NCI-H1436 (cell line): ENCODE measurements around the gene SMARCC2.
A peak's percentile ranks its signal among the peaks of the same experiment; 100 is the strongest.
"Not testable (repeated sequence)": the region's sequence is repeated elsewhere in the genome, so short reads cannot be mapped to it uniquely, and the experiment has no call there.

ENCODE experiments used
- DNase-seq: peaks from one replicate; lab custom pipeline; 2025; lab: John Stamatoyannopoulos, UW

SMARCC2 gene

GRCh38 chr12:56163533-56164344, 25.5 kb downstream of the SMARCC2 start:
- no peak for DNase-seq

GRCh38 chr12:56162468-56163290, 26.6 kb downstream of the SMARCC2 start:
- no peak for DNase-seq

DNA sequence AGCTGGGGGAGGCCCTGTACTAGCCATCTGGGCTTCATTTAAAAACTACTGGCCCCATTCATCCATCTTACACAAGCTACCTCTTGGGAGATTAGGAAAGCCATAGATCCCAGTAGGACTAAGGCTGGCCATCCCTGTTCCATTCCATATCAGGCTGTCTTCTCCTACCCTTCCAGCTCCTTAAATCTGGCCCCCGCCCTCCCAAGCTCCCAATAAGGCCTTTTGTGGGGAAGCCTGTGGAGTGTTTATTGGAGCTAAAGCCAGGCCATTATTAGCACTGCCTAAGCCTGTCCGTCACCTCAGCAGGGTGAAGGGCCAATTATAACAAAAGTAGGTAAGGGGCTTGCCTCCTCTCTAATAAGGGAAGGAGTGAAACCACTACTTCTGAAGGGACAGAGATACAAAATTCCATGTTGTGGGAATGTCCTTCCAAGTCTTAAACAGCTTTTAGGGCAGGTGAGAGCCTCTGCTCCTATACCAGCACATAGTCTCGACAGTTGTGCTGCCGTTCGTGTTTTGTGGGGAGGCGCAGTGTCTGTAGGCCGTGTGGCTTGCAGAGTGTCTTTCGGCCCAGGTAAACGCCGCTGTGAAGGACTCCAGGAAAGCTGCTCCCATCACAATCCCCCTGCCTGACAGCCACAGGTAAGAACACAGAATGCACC, 27.5 kb downstream of the SMARCC2 start:
- no peak for DNase-seq

GRCh38 chr12:56160894-56161689, 28.2 kb downstream of the SMARCC2 start:
- DNase-seq: no peak

GRCh38 chr12:56160193-56160763, 29.0 kb downstream of the SMARCC2 start:
- no peak for DNase-seq

DNA sequence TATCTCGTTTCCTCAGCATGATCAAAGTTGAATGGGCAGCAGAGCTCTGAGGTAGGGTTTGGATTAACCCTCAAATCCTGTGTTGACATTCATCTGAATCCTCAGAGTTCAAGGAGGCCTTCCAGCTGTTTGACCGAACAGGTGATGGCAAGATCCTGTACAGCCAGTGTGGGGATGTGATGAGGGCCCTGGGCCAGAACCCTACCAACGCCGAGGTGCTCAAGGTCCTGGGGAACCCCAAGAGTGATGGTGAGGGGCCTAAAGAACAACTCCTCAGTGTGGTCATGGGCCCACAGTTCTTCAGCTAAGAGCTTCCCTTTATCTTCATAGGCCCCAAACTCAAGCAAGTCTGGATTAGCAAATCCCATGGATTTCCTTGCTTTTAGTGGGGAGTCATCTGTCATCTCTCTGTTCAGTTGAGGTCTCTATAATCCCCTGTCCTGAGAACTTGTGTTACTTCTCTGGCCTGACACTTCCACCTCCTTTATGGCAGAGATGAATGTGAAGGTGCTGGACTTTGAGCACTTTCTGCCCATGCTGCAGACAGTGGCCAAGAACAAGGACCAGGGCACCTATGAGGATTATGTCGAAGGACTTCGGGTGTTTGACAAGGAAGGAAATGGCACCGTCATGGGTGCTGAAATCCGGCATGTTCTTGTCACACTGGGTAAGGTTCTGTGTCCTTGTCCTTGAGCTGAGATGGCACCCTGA, 29.6 kb downstream of the SMARCC2 start:
- DNase-seq: no peak

DNA sequence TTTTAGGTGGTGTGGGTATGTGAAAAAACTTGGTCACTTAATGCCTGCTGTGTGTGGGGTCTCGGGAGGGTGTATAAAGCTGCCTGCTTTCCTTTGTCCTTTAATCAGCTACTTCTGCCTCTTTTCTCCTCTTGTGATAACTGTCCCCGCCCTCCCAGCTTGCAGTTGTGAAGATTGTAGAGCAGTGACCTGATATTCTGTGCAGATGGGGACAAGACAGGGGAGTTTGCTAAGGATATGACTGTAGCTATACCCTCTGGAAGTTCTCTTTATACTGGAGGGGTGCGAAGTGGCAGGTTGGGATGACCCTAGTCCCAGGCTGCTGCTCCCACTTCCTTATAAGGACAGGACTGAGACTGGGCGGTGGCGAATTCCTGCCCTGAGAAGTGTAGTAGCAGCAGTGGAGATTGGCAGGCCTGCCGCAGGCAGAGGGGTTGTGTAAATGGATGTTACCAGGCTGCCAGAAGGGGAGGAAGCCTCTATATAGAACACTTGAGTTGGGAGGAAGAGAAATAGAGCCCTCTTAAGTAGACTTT, 30.3 kb downstream of the SMARCC2 start:
- DNase-seq: no peak

- DNase-seq: peak; percentile 98
Measured at GRCh38 chr12:56158029-56158925, 31.0 kb downstream of the SMARCC2 start, which contains the start of gene MYL6. Gene MYL6, plus strand, starts transcription at chr12:56158359. Its CDS starts 43 bp downstream, at chr12:56158402.

DNA sequence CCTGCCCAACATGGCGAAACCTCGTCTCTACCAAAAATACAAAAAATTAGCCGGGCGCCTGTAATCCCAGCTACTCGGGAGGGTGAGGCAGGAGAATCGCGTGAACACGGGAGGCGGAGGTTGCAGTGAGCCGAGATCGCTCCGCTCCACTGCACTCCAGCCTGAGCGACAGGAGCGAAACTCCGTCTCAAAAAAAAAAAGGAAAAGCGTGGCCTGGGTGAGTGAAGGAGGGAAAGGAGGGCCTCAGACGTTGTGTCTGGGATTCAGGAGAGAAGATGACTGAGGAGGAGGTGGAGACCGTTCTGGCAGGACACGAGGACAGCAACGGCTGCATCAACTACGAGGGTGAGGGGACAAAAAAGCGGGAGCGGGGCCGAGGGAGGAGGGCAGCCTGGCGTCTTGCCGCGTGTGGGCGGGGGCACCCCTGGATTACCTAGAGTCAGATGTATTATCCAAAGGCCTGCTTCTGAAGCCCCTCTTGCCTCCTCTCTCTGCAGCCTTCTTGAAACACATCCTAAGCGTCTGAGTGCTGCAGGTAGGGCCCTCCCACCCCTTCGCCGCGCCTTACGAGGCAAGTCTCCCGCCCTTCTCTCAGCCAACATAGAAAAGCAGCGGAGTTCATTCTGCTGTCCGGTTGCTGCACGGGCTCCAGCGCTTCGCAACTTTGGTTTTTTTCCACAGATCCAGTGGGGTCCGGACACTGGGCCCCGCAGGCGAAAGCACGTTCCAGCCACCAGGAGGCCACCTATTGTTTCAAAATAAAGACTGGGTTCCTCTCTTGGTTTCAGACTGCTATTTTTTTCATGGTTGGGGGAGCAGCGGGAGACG, 31.9 kb downstream of the SMARCC2 start:
- DNase-seq: peak; percentile 78

DNA sequence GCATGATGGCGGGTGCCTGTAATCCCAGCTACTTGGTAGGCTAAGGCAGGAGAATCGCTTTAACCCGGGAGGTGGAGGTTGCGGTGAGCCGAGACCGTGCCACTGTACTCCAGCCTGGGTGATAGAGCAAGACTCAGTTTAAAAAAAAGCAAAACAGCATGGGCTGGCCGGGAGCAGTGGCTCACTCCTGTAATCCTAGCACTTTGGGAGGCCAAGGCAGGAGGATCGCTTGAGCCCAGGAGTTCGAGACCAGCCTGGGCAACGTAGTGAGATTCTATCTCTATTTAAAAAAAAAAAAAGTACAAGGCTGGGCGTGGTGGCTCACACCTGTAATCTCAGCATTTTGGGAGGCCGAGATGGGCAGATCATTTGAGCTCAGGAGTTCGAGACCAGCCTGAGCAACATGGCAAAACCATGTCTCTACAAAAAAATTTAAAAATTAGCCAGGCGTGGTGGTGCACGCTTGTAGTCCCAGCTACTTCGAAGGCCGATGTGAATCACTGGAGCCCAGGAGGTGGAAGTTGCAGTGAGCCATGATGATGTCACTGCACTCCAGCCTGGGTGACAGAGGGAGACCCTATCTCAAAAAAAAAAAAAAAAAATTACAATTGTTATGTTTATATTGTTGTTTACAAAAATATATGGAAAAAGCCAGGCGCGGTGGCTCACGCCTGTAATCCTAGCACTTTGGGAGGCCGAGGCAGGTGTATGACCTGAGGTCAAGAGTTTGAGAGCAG, 32.7 kb downstream of the SMARCC2 start:
- DNase-seq: not testable (repeated sequence)

DNA sequence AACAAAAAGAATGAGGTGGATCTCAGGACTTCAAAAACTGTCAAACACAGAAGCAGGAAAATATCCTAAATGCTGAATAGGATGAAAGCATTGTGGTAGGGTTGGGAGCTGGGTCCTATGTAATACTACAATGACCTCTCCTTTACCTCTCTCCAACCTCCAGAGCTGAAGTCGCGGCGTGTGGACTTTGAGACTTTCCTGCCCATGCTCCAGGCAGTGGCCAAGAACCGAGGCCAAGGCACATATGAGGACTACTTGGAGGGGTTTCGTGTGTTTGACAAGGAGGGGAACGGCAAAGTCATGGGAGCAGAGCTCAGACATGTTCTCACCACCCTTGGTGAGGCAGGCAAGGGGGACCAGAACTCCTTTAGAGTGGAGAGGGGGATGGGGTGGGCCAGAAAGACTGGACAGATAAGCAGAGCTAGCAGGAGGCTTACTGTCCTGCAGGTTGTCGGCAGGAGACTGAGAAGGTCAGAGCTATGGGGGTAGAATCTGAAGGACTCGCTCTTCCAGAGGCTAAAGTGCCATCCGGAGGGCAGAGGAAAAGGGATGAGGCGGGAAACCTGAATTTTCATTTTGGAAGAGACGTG, 33.9 kb downstream of the SMARCC2 start:
- DNase-seq: no peak

DNA sequence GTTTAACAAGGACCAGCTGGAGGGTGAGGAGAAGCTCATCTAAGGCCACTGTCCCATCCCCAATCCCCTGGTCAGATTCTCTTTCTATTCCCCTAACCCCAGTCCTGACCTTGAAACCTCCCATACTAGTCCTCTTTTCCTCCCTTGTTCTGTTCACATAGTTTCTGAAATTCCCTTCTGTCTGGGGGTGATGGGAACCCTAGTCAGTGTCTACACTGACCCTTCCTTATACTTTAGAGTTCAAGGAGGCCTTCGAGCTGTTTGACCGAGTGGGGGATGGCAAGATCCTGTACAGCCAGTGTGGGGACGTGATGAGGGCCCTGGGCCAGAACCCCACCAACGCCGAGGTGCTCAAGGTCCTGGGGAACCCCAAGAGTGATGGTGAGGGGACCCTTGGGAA, 34.5 kb downstream of the SMARCC2 start:
- DNase-seq: no peak

DNA sequence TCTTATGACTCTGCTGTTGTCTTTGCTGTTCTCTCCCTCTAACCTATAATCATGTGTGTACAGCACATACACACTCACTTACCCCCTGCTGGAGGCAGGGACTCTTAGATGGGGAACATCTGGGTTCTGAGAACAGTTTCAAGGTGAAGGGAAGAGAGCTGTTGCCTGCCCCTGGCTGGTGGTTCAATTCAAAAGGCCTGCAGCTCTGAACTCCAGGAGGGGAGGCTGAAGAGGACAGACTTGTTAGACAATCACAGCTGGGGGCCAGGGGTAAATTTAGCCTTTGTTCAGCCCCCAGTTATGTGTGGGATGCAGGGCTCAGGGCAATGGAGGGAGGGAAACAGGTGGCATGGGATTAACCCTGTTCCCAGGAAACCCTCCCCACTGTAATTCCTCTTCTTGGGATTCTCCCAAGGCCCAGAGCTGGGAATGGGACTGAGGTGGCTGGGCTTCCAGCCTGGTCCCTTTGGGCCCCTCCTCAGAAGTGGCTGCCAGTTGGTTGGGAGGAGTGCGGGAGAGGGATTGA, 35.0 kb downstream of the SMARCC2 start:
- no peak for DNase-seq

DNA sequence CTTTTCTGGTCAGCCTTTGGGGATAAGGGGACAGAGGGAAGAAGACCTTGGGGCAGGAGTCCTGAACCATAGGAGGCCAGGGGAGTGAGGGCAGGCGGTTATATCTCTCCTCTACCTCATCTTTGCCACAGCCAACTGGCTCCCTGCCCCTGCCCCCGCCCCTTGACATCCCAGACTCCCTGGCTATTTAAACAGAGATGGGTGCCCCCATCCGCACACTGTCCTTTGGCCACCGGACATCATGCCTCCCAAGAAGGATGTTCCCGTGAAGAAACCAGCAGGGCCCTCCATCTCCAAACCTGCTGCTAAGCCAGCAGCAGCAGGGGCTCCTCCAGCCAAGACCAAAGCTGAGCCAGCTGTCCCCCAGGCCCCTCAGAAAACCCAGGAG, 35.6 kb downstream of the SMARCC2 start:
- no peak for DNase-seq

GRCh38 chr12:56152756-56153677, 36.3 kb downstream of the SMARCC2 start:
- no peak for DNase-seq

DNA sequence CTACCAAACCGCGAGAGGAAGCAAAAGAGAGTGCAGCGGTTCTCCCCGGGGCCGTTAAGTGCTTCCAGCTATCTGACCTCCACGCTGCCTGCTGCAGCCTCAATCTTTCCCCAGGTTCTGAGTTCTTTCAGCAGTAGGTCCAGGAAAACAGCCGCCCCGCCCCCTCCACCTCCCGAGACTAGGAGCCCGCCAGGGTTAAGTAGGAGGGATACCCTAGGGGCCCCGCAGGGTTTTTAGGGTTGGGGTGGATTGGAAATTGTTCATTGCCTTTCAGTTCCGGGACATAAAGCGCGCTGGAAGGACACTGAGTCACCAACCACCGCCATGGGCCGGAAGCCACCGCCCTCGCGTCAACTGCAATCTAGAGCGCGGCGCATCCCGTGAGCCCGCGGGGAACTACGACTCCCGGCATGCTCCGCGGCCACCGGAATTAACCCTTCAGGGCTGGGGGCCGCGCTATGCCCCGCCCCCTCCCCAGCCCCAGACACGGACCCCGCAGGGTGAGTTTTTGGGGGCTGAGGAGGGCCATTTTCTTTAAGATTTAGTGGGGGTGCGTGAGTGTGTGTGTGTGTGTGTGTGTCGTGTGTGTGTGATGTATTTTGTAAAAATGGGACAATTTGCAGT, 37.0 kb downstream of the SMARCC2 start, which contains the start of gene MYL6B:
Gene MYL6B, plus strand, starts transcription at position 456 of the 624 bp plus-strand sequence. CDS start 1,332 bp downstream, outside the sequence.
- DNase-seq: peak; percentile 90
